ENCODE data around the gene ARPP19.

DNA sequence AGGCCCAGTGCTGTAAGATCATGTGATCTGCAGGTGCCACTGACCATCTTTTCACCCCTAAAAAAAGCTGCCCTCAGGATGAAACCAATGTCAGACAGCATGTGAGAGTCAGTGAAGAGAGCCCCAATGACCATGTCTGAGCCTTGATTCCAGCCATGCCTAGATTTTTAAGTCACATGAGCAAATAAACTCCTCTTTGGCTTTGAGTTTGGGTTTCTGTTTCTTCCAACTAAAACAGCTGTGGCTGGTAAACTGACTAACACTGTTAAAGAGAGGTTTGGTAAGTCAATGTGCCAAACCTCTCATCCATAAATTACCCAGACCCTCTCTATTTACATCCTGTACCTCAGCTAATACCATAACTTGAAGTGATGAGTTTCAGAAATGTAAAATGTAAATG lies 48.4 kb downstream of the ARPP19 start:
- TF ChIP-seq, protein P1, sequence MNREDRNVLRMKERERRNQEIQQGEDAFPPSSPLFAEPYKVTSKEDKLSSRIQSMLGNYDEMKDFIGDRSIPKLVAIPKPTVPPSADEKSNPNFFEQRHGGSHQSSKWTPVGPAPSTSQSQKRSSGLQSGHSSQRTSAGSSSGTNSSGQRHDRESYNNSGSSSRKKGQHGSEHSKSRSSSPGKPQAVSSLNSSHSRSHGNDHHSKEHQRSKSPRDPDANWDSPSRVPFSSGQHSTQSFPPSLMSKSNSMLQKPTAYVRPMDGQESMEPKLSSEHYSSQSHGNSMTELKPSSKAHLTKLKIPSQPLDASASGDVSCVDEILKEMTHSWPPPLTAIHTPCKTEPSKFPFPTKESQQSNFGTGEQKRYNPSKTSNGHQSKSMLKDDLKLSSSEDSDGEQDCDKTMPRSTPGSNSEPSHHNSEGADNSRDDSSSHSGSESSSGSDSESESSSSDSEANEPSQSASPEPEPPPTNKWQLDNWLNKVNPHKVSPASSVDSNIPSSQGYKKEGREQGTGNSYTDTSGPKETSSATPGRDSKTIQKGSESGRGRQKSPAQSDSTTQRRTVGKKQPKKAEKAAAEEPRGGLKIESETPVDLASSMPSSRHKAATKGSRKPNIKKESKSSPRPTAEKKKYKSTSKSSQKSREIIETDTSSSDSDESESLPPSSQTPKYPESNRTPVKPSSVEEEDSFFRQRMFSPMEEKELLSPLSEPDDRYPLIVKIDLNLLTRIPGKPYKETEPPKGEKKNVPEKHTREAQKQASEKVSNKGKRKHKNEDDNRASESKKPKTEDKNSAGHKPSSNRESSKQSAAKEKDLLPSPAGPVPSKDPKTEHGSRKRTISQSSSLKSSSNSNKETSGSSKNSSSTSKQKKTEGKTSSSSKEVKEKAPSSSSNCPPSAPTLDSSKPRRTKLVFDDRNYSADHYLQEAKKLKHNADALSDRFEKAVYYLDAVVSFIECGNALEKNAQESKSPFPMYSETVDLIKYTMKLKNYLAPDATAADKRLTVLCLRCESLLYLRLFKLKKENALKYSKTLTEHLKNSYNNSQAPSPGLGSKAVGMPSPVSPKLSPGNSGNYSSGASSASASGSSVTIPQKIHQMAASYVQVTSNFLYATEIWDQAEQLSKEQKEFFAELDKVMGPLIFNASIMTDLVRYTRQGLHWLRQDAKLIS (CRISPR knock-in tag; IDR thresholded peaks at IDR 0.05): no peak
- TF ChIP-seq SIRT6 (IDR thresholded peaks at IDR 0.05; ENCODE audit: low read depth, low read length) (no peak), MAFK (IDR thresholded peaks at IDR 0.05; ENCODE audit: low read length) (no peak), HDGF (IDR thresholded peaks at IDR 0.05) (no peak), CTCF (IDR thresholded peaks at IDR 0.05 in 2 of 3, conservative IDR thresholded peaks at IDR 0.05 in 1 of 3; ENCODE audit: insufficient read depth in 2 of 3, low read depth in 1 of 3, low read length in 3 of 3) (no peak), JUN (IDR thresholded peaks at IDR 0.05; ENCODE audit: borderline replicate concordance, low read depth, low read length) (no peak), JUN (CRISPR knock-in tag; IDR thresholded peaks at IDR 0.05; ENCODE audit: borderline replicate concordance) (no peak), EP300 (IDR thresholded peaks at IDR 0.05; ENCODE audit: low read length) (no peak), CEBPG (CRISPR knock-in tag; IDR thresholded peaks at IDR 0.05) (no peak), CEBPG (tag; conservative IDR thresholded peaks at IDR 0.05 in 1 of 2, IDR thresholded peaks at IDR 0.05 in 1 of 2) (no peak), BACH1 (tag; IDR thresholded peaks at IDR 0.05) (no peak)
